ENCODE results near the gene CARD19.

DNA sequence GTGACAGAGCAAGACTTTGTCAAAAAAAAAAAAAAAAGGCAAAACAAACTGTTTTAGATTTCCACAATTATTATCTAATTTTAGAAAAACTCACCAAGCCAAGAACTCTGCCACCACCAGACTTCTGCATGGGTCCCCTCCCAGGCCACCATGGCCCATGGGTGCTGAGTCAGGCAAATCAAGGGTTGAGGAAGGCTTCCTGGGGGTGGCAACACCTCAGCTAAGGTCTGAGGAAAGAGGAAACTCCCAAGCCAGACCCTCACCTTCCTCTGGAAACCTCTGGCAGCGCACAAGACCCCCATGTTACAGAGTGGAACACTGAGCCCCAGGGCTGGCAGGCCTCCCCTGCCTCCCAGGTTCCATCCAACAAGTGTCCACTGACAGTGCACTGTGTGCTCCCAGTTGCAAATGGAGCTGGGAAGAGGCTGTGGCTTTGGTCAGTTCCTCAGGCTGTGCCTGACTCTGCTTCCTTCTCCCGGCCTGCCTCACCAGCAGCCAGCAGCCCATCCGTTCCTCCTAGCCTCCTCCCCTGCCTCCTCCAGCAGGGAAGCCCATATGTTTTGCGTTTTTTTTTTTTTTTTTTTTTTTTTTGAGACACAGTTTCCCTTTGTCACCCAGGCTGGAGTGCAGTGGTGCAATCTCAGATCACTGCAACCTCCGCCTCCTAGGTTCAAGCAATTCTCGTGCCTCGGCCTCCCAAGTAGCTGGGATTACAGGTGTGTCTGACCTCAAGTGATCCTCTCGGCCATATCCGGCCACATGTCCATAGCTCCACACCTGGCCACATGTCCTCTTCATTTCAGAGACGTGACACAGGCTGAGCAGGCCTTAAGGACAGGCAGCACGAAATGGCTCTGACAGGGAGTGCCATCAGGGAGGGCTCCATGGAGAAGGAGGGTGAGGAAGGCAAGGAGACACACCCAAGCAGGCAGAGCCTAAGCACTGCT is 41.0 kb upstream of the CARD19 start:
- no peak for TF ChIP-seq CTCF (conservative IDR thresholded peaks at IDR 0.05)
- no peak for TF ChIP-seq ZFX (IDR thresholded peaks at IDR 0.05)

Data from C4-2B (cell line).